Kidney epithelial cell (primary cell): ENCODE data around the gene ABRAXAS1. TPM values are rescaled to one million over a fixed set of nuclear protein-coding genes. Genes with fewer than 3 reads are reported as not detected.

Experiments used
- DNase-seq: peaks from one replicate; pipeline ENCODE4 v3.0.0-alpha.2; 2010; ENCODE audit warnings: low read depth
- H3K27me3 ChIP-seq: 2 replicates; pipeline ENCODE4 v1.6.0; 2011; ENCODE audit warnings: low read length; ENCODE audit not compliant: control insufficient read depth, insufficient read depth
- H3K36me3 ChIP-seq: 2 replicates; pipeline ENCODE4 v1.5.1; 2011; ENCODE audit warnings: low read length; ENCODE audit not compliant: control insufficient read depth, insufficient read depth
- H3K4me3 ChIP-seq: 2 replicates; pipeline ENCODE4 v1.5.1; 2011; ENCODE audit warnings: low read depth, mild to moderate bottlenecking, control low read depth, low read length
- CTCF ChIP-seq: IDR thresholded peaks from 2 replicates; pipeline ENCODE4 v1.5.1; 2011; ENCODE audit warnings: mild to moderate bottlenecking, moderate library complexity, low read length, control low read depth, inconsistent platforms; ENCODE audit not compliant: insufficient read depth, poor library complexity, severe bottlenecking
- total RNA-seq: library from RNA; depleted of rRNA; stranded (reverse); fragments of >200 nt; gene quantifications from 2 replicates; pipeline ENCODE4 v1.2.3, GENCODE V29; 2015

Gene ABRAXAS1
- total RNA-seq, 1 donor from 2014 or later: 17.8 TPM

- H3K36me3 ChIP-seq: no peaks in the 10 kb centered on the region
- peak within 1 kb of the TSS; percentile 86 for H3K4me3 ChIP-seq
- H3K27me3 ChIP-seq: no peaks in the 10 kb centered on the region
- TF ChIP-seq CTCF: peak; percentile 45
- peak; percentile 92 for DNase-seq
Measured at GRCh38 chr4:83455281-83456183, 29.4 kb downstream of the ABRAXAS1 start, which contains the start of the genes HELQ and MRPS18C. Gene HELQ, minus strand, starts transcription at chr4:83455823. Its CDS starts 130 bp downstream, at chr4:83455693. Gene MRPS18C, plus strand, starts transcription at chr4:83456058. Its CDS starts 20 bp downstream, at chr4:83456078.

GRCh38 chr4:83454686-83455085, 30.2 kb downstream of the ABRAXAS1 start:
- no peaks in the 10 kb centered on the region for H3K27me3 ChIP-seq
- peak overlapping the region; percentile 86 for H3K4me3 ChIP-seq
- TF ChIP-seq CTCF: no peak
- DNase-seq: no peak
- no peaks in the 10 kb centered on the region for H3K36me3 ChIP-seq

GRCh38 chr4:83449009-83449408, 35.9 kb downstream of the ABRAXAS1 start:
- Histone ChIP-seq H3K4me3 (no peak overlapping the region), H3K36me3 (no peaks in the 10 kb centered on the region), H3K27me3 (no peaks in the 10 kb centered on the region)
- TF ChIP-seq CTCF: no peak
- no peak for DNase-seq

GRCh38 chr4:83440899-83441298, 44.0 kb downstream of the ABRAXAS1 start:
- no peaks in the 10 kb centered on the region for H3K36me3 ChIP-seq
- TF ChIP-seq CTCF: no peak
- H3K27me3 ChIP-seq: no peaks in the 10 kb centered on the region
- no peak for DNase-seq
- no peak overlapping the region for H3K4me3 ChIP-seq

GRCh38 chr4:83440148-83440814, 44.6 kb downstream of the ABRAXAS1 start:
- Histone ChIP-seq H3K4me3 (no peak overlapping the region), H3K36me3 (no peaks in the 10 kb centered on the region), H3K27me3 (no peaks in the 10 kb centered on the region)
- TF ChIP-seq CTCF: no peak
- no peak for DNase-seq
